Putamen (tissue), 1 donor: ENCODE data around the gene DPH1.

Experiments
- DNase-seq: peaks from one replicate; pipeline ENCODE4 v3.0.0-alpha.2; 2016; ENCODE audit warnings: low spot score

Gene DPH1

GRCh38 chr17:2027528-2028233 lies 2.3 kb upstream of the DPH1 start:
- no peak for DNase-seq

GRCh38 chr17:2028234-2028614 lies 1.7 kb upstream of the DPH1 start:
- no peak for DNase-seq

GRCh38 chr17:2028737-2029136 lies 1.2 kb upstream of the DPH1 start:
- no peak for DNase-seq

- no peak for DNase-seq
These were observed 818 bp downstream of the DPH1 start for GRCh38 chr17:2030779-2031163.

GRCh38 chr17:2033153-2033552 lies 3.2 kb downstream of the DPH1 start:
- DNase-seq = no peak

- DNase-seq = no peak
These were observed 4.2 kb downstream of the DPH1 start for GRCh38 chr17:2034157-2034556.

GRCh38 chr17:2034806-2035540 lies 5.0 kb downstream of the DPH1 start:
- DNase-seq = no peak

- DNase-seq = no peak
These were observed 5.9 kb downstream of the DPH1 start for GRCh38 chr17:2035541-2036488.

GRCh38 chr17:2037155-2037554 lies 7.2 kb downstream of the DPH1 start:
- no peak for DNase-seq

GRCh38 chr17:2040219-2040827 lies 10.4 kb downstream of the DPH1 start:
- DNase-seq = no peak

GRCh38 chr17:2040942-2041560 lies 11.1 kb downstream of the DPH1 start:
- DNase-seq = no peak

- peak; percentile 92 for DNase-seq
These were observed 11.8 kb downstream of the DPH1 start, which contains the start of gene OVCA2 for GRCh38 chr17:2041561-2042389. OVCA2 (plus strand) TSS chr17:2042022; CDS start chr17:2042048, 26 bp downstream.

GRCh38 chr17:2042390-2042847 lies 12.5 kb downstream of the DPH1 start:
- no peak for DNase-seq

GRCh38 chr17:2042933-2043332 lies 13.0 kb downstream of the DPH1 start:
- DNase-seq = no peak

- no peak for DNase-seq
These were observed 13.8 kb downstream of the DPH1 start for GRCh38 chr17:2043785-2044184.

GRCh38 chr17:2044263-2044894 lies 14.4 kb downstream of the DPH1 start:
- no peak for DNase-seq

GRCh38 chr17:2047590-2047989 lies 17.6 kb downstream of the DPH1 start:
- DNase-seq = no peak

- no peak for DNase-seq
These were observed 18.9 kb downstream of the DPH1 start for GRCh38 chr17:2048805-2049204.

GRCh38 chr17:2049333-2050299 lies 19.7 kb downstream of the DPH1 start:
- no peak for DNase-seq
